GM21515 (cell line): ENCODE results near the gene SDHAF1.
"Not testable (repeated sequence)": the region's sequence is repeated elsewhere in the genome, so short reads cannot be mapped to it uniquely, and the experiment has no call there.

ENCODE experiments used
- ATAC-seq: cut with Tn5 transposase; IDR thresholded peaks from one replicate; pipeline ENCODE4 v1.9.1; 2021; ENCODE audit not compliant: unreplicated experiment

The SDHAF1 gene, protein sequence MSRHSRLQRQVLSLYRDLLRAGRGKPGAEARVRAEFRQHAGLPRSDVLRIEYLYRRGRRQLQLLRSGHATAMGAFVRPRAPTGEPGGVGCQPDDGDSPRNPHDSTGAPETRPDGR

GRCh38 chr19:35995048-35995993 is at the start of gene SDHAF1:
TSS of gene SDHAF1 (plus strand) at chr19:35995188. CDS start at chr19:35995275, 87 bp downstream.
- ATAC-seq, result peak; percentile 80

DNA sequence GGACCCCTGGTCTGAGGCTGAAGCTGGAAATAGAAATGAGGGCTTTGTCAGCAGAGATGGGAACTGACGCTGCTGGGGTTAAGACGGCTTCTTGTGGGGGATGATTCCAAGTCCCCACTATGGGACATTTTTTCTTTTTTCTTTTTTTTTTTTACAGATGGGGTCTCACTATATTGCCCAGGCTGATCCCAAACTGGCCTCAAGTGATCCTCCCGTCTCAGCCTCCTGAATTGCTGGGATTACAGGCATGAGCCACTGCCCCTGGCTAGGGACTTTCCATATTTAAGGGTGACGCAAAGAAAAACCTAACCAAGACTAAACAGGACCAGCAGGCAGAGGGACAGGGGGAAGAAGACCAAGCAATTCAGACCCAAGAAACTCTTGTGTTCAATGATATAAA is 48.8 kb upstream of the SDHAF1 start:
- no peak for ATAC-seq

GRCh38 chr19:35949131-35949530 is 45.9 kb upstream of the SDHAF1 start:
- no peak for ATAC-seq

DNA sequence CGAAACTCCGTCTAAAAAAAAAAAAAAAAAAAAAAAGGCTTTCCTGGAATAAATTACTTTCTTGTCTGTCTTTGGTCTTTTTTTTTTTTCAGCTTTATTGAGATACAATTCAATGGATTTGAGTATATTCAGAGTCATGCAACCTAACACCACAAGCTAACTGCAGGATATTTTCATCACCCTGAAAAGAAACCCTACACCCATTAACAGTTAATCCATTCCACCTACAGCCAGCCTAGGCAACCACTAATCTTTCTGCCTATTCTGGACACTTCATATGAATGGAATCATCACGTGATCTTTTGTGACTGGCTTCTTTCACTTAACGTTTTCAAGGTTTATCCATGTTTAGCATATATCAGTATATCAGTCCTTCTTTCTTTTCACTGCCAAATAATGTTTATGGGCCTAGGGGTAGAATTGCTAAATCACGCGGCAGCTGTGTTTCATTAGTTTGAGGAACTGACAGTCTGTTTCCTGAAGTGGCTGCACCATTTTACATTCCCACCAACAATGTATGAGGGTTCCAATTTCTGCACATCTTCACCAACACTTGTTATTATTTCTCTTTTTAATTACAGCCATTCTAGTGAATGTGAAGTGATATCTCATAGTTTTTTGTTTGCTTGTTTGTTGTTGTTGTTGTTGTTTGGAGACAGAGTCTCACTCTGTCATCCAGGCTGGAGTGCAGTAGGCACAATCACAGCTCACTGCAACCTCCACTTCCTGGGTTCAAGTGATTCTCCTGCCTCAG is 38.9 kb upstream of the SDHAF1 start:
- no peak for ATAC-seq

GRCh38 chr19:35957411-35957810 is 37.6 kb upstream of the SDHAF1 start:
- not testable (repeated sequence) for ATAC-seq

- no peak for ATAC-seq
Observed at GRCh38 chr19:35958660-35959039, 36.3 kb upstream of the SDHAF1 start.

- no peak for ATAC-seq
Observed at GRCh38 chr19:35959040-35959967, 35.7 kb upstream of the SDHAF1 start.

GRCh38 chr19:35959968-35960320 is 35.0 kb upstream of the SDHAF1 start:
- ATAC-seq, result no peak

DNA sequence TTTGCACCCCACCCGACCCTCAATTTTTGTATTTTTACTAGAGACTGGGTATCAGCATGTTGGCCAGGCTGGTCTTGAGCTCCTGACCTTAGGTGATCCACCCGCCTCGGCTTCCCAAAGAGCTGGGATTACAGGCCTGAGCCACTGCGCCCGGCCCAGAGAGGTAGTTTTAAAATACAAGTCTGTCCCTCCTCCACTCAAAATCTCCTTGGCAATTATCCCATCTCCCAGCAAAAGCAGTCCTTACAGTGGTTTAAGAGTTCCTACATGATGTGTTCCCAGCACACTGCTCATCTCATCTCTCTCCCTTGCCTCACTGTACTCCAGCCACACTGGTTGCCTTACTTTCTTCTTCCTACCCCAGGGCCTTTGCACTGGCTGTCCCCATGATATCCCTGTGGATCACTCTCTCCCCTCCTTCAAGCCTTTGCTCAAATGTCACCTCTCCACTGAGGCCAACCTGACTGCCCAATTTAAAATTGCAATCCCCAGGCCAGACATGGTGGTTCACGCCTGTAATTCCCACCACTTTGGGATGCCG is 34.5 kb upstream of the SDHAF1 start:
- no peak for ATAC-seq

DNA sequence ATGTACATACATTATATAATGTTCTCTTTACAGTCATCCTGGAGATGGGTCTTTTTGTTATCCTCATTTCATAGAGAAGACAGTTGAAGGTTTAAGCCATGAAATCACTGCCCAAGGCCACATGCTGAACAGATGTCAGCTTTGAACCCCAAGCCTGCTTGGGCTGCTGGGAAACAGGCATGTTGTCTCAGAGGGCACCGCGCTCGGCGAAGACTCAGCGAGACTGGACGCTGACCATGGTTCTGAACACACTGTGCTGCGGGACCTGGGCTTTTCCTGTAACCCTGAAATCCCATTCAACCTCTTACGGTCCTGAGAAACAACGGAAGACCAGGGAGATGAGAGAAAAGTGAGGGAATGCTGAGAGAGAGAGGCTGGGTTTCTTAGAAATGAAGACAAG is 31.5 kb upstream of the SDHAF1 start:
- no peak for ATAC-seq

DNA sequence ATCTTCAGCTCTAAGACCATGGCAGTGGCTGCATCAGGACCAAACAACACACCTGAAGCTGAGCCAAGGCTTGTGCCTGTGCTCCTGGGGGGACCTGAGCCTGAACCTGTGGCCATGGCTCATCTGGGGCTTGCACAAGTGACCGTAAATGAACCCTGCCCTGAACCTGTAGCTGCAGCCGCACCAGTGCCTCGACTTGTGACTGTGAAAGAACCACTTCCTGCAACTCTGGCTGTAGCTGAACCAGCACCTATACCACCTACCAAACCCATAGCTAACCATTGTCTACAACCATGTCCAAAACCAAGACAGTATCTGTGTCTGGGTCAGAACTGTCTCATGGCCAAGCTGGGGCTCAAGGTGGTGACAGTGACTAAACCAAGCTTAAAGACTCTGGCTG is 28.2 kb upstream of the SDHAF1 start:
- no peak for ATAC-seq

DNA sequence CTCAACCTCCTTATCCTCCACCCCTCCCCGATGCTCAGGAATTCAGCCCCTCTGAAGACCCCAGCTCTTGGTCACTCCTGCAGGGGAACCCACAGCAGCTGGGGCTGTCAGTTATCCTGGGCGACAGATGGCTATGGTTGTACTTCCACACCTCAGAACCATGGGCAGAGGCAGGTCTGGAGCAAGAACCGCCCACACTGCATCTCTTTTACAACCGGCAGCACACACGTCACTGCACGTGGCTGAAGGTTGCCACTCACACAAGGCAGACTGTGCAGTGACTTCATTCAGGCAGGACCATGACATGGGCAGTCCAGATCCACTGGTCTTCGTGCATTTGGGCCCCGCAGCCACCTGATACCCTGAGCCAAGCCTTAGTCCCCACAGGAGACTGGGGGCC is 21.5 kb upstream of the SDHAF1 start:
- ATAC-seq, result no peak

GRCh38 chr19:35975608-35976214 is 19.3 kb upstream of the SDHAF1 start:
- ATAC-seq, result no peak

DNA sequence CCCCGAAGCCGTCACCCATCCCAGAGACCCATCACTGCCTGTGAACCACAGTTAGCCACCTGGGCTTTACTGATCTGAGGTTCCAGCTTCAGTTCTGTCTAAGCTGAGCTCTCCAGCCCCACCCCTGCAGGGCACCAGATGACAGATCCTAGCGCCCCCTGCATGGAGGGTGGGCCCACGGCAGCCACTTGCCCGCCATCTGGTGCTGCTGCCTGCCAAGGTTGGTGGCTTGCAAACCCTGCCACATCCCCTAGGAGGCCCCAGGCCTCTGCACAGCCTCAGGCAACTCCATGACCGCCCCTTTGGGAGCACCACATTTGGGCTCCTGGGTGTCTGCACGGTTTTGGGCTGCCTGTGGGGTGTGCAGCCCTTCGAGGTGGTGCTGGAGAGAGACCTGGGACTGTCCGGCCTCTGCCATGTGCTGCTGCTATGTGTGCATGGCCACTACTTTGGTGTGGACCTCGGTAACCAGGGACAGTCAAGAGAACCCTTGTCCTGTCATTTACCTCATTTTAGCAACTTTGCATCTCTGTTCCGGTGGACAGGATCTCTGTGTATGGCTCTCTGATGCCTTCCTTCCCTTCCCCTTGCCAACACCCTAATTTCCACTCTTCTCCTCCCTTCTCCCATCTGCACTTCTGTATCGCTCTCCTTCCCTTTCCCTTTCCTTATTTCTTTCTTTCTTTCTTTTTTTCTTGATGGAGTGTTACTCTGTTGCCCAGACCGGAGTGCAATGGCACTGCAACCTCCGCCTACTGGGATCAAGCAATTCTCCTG is 17.4 kb upstream of the SDHAF1 start:
- ATAC-seq, result no peak

GRCh38 chr19:35978271-35978670 is 16.7 kb upstream of the SDHAF1 start:
- ATAC-seq, result no peak

DNA sequence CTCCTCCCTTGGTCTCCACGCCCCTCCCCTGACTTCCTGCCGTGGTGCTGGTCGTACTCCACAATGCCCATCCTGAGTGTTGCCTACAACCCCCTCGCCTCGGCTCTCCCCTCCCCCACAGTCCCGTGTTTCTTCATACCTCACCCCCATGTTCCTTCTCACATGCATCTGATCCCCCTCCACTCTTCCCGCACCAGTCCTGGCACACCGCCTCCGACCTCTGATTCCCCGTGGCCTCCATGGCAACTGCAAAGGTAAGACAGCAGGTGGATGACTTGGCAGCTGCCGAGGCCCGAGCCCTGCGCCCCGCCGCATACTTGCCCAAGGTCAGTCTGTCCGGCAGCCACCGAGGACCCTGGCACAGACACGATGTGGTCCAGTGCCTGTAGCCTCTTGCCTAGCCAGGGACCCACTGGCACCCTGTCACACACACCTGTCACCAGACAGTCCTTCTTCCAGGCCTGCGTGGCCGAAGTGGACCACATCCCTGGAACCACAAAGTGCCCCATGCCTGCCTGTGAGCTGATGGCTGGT is 16.1 kb upstream of the SDHAF1 start:
- no peak for ATAC-seq

GRCh38 chr19:35980997-35981396 is 14.0 kb upstream of the SDHAF1 start:
- not testable (repeated sequence) for ATAC-seq

DNA sequence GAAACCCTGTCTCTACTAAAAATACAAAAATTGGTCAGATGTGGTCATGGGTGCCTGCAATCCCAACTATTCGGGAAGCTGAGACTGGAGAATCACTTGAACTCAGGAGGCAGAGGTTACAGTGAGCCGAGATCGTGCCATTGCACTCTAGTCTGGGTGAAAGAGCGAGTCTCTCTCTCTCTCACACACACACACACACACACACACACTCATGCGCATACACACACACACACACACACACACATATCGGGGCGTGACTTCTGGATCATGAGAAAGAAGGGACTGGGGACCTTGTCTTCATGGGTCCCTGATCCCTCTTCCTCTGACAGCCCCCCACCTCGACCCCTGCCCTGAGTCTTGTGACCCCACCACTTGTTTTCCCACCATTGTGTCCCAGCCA is 11.8 kb upstream of the SDHAF1 start:
- no peak for ATAC-seq

GRCh38 chr19:35986111-35986510 is 8.9 kb upstream of the SDHAF1 start:
- ATAC-seq, result no peak
